HG02798 (cell line): ENCODE results near the gene INTS11.

ENCODE experiments used
- ATAC-seq: cut with Tn5 transposase; IDR thresholded peaks from one replicate; pipeline ENCODE4 v1.9.1; 2021; ENCODE audit warnings: mild to moderate bottlenecking; ENCODE audit not compliant: unreplicated experiment, poor library complexity

The INTS11 gene

GRCh38 chr1:1358433-1359271 is 34.2 kb upstream of the INTS11 start, which contains the start of gene MXRA8:
Gene MXRA8, minus strand, starts transcription at chr1:1358555. Its CDS starts 51 bp downstream, at chr1:1358504.
- ATAC-seq: no peak

GRCh38 chr1:1357871-1358432 is 33.5 kb upstream of the INTS11 start:
- ATAC-seq: no peak

- ATAC-seq: no peak
Measured at GRCh38 chr1:1356796-1357401, 32.4 kb upstream of the INTS11 start.

- ATAC-seq: no peak
Measured at GRCh38 chr1:1356166-1356795, 31.8 kb upstream of the INTS11 start.

GRCh38 chr1:1355416-1355815 is 31.0 kb upstream of the INTS11 start:
- ATAC-seq: no peak

GRCh38 chr1:1354271-1355247 is 30.1 kb upstream of the INTS11 start:
- ATAC-seq: no peak

- no peak for ATAC-seq
Measured at GRCh38 chr1:1353389-1354151, 29.1 kb upstream of the INTS11 start.

GRCh38 chr1:1352786-1353388 is 28.4 kb upstream of the INTS11 start:
- no peak for ATAC-seq

- ATAC-seq: no peak
Measured at GRCh38 chr1:1351511-1352427, 27.3 kb upstream of the INTS11 start.

- ATAC-seq: peak; percentile 70
Measured at GRCh38 chr1:1349256-1350012, 25.0 kb upstream of the INTS11 start, which contains the start of gene DVL1. Gene DVL1, minus strand, starts transcription at chr1:1349418. Its CDS starts 353 bp downstream, at chr1:1349065.

- no peak for ATAC-seq
Measured at GRCh38 chr1:1348420-1349255, 24.2 kb upstream of the INTS11 start.

- no peak for ATAC-seq
Measured at GRCh38 chr1:1347663-1348419, 23.4 kb upstream of the INTS11 start.

GRCh38 chr1:1347026-1347595 is 22.7 kb upstream of the INTS11 start:
- ATAC-seq: no peak

GRCh38 chr1:1346501-1346890 is 22.0 kb upstream of the INTS11 start:
- ATAC-seq: no peak
